ENCODE results near the gene RAB4B. TPM values are rescaled to one million over a fixed set of nuclear protein-coding genes. Genes with fewer than 3 reads are reported as not detected.
"Not testable (repeated sequence)": the region's sequence is repeated elsewhere in the genome, so short reads cannot be mapped to it uniquely, and the experiment has no call there.

Gene RAB4B
- total RNA-seq, 1 experiment from 2014 or later: 10.1 TPM

- no peaks in the 10 kb centered on the region for H3K4me1 Mint-ChIP-seq (ENCODE audit: insufficient read depth, unreplicated experiment)
- ChIA-PET POLR2A (interaction anchor here (1.0 kb wide), 1 partner anchor 12 kb away, joined by 3 read pairs; no protein-coding TSS in a partner anchor), CTCF (no interaction called here)
- no peak for DNase-seq (ENCODE audit: unreplicated experiment)
- no peak for TF ChIP-seq CTCF (IDR thresholded peaks at IDR 0.05; ENCODE audit: unreplicated experiment)
- no TSS peak for BruUV-seq (replicated peaks)
- H3K9me3 Mint-ChIP-seq (ENCODE audit: unreplicated experiment): no peaks in the 10 kb centered on the region
- H3K36me3 Mint-ChIP-seq (ENCODE audit: insufficient read depth, unreplicated experiment): peaks cover 90% of the 10 kb centered on the region
- intact Hi-C loops (cut with micrococcal nuclease): no loop called here
- no peak overlapping the region for H3K27ac Mint-ChIP-seq (ENCODE audit: low read depth, unreplicated experiment)
- no peaks in the 10 kb centered on the region for H3K27me3 Mint-ChIP-seq (ENCODE audit: insufficient read depth, unreplicated experiment)
- H3K4me3 Mint-ChIP-seq (ENCODE audit: unreplicated experiment): no peak overlapping the region
Measured at GRCh38 chr19:40763963-40764362, 14.1 kb upstream of the RAB4B start.

- H3K4me3 Mint-ChIP-seq (ENCODE audit: unreplicated experiment); H3K4me1 Mint-ChIP-seq (ENCODE audit: insufficient read depth, unreplicated experiment); intact Hi-C loops (cut with micrococcal nuclease); H3K27ac Mint-ChIP-seq (ENCODE audit: low read depth, unreplicated experiment); BruUV-seq (replicated peaks); DNase-seq (ENCODE audit: unreplicated experiment); H3K9me3 Mint-ChIP-seq (ENCODE audit: unreplicated experiment); H3K27me3 Mint-ChIP-seq (ENCODE audit: insufficient read depth, unreplicated experiment): not testable (repeated sequence)
- H3K36me3 Mint-ChIP-seq (ENCODE audit: insufficient read depth, unreplicated experiment): peaks cover 73% of the 10 kb centered on the region
- ChIA-PET POLR2A (interaction anchor here (0.7 to 1.3 kb wide), 3 partner anchors 12 to 32 kb away, joined by 3 to 5 read pairs (median 4); partner anchors contain the start of genes ACTMAP and RAB4B), CTCF (interaction anchor here (0.6 kb wide), 2 partner anchors 52 to 357 kb away, joined by 3 to 4 read pairs; no protein-coding TSS in a partner anchor)
Measured at GRCh38 chr19:40766385-40766784, 11.7 kb upstream of the RAB4B start.

- POLR2A ChIA-PET: no interaction called here
- no peak for DNase-seq (ENCODE audit: unreplicated experiment)
- CTCF ChIA-PET: no interaction called here
- BruUV-seq (replicated peaks): no TSS peak
- Mint-ChIP-seq H3K27me3 (ENCODE audit: insufficient read depth, unreplicated experiment) (no peaks in the 10 kb centered on the region), H3K27ac (ENCODE audit: low read depth, unreplicated experiment) (no peak overlapping the region), H3K36me3 (ENCODE audit: insufficient read depth, unreplicated experiment) (peaks cover 48% of the 10 kb centered on the region), H3K4me1 (ENCODE audit: insufficient read depth, unreplicated experiment) (no peaks in the 10 kb centered on the region), H3K9me3 (ENCODE audit: unreplicated experiment) (no peaks in the 10 kb centered on the region), H3K4me3 (ENCODE audit: unreplicated experiment) (no peak overlapping the region)
- TF ChIP-seq CTCF (IDR thresholded peaks at IDR 0.05; ENCODE audit: unreplicated experiment): no peak
- intact Hi-C loops (cut with micrococcal nuclease): no loop called here
Measured at GRCh38 chr19:40768869-40769268, 9.2 kb upstream of the RAB4B start.

GRCh38 chr19:40771101-40771862 lies 6.8 kb upstream of the RAB4B start:
- ChIA-PET POLR2A (interaction anchor here (1.0 to 2.6 kb wide), 2 partner anchors 21 to 28 kb away, joined by 5 to 7 read pairs; partner anchors contain the start of genes ACTMAP and EGLN2), CTCF (interaction anchor here (0.6 to 1.6 kb wide), 2 partner anchors 136 to 1760 kb away, joined by 3 to 6 read pairs; no protein-coding TSS in a partner anchor)
- H3K4me1 Mint-ChIP-seq (ENCODE audit: insufficient read depth, unreplicated experiment); H3K4me3 Mint-ChIP-seq (ENCODE audit: unreplicated experiment); H3K27ac Mint-ChIP-seq (ENCODE audit: low read depth, unreplicated experiment); H3K27me3 Mint-ChIP-seq (ENCODE audit: insufficient read depth, unreplicated experiment); DNase-seq (ENCODE audit: unreplicated experiment); H3K9me3 Mint-ChIP-seq (ENCODE audit: unreplicated experiment); intact Hi-C loops (cut with micrococcal nuclease); BruUV-seq (replicated peaks): not testable (repeated sequence)
- H3K36me3 Mint-ChIP-seq (ENCODE audit: insufficient read depth, unreplicated experiment): peaks cover 24% of the 10 kb centered on the region

- no TSS peak for BruUV-seq (replicated peaks)
- Mint-ChIP-seq H3K27ac (ENCODE audit: low read depth, unreplicated experiment) (no peak within 1 kb of the TSS), H3K9me3 (ENCODE audit: unreplicated experiment) (no peaks in the 10 kb centered on the region), H3K4me1 (ENCODE audit: insufficient read depth, unreplicated experiment) (peaks cover 19% of the 10 kb centered on the region), H3K36me3 (ENCODE audit: insufficient read depth, unreplicated experiment) (peaks cover 5% of the 10 kb centered on the region), H3K27me3 (ENCODE audit: insufficient read depth, unreplicated experiment) (no peaks in the 10 kb centered on the region), H3K4me3 (ENCODE audit: unreplicated experiment) (no peak within 1 kb of the TSS)
- ChIA-PET POLR2A (interaction anchor here (4.4 kb wide), 1 partner anchor 26 kb away, joined by 55 read pairs; the partner anchor contains the start of genes ACTMAP and SNRPA), CTCF (interaction anchor here (0.6 kb wide), 1 partner anchor 33 kb away, joined by 3 read pairs; no protein-coding TSS in a partner anchor)
- no peak for TF ChIP-seq CTCF (IDR thresholded peaks at IDR 0.05; ENCODE audit: unreplicated experiment)
- no peak for DNase-seq (ENCODE audit: unreplicated experiment)
- intact Hi-C loops (cut with micrococcal nuclease): no loop called here
Measured at GRCh38 chr19:40774916-40775631, 3.0 kb upstream of the RAB4B start, which contains the start of gene MIA. MIA (plus strand) TSS chr19:40775521; CDS start chr19:40775543, 22 bp downstream.

Measured in MCF 10A (cell line).